Panc1 (cell line): ENCODE data around the gene ZNF563. TPM values are rescaled to one million over a fixed set of nuclear protein-coding genes. Genes with fewer than 3 reads are reported as not detected.

ENCODE experiments used
- ATAC-seq: fragments of 200-7000 bp; cut with Tn5 transposase; 2 replicates; pipeline ENCODE4 v1.9.1; 2020; ENCODE audit warnings: mild to moderate bottlenecking, moderate library complexity
- BruUV-seq: library from RNA; stranded (reverse); fragments of 400-500 nt; replicated peaks from 2 replicates; lab custom pipeline; 2021; lab: Mats Ljungman, UMichigan
- CTCF ChIA-PET: fragments of 300-600 bp; sonication (Branson Sonifier 250); formaldehyde crosslinking; loops from one replicate; lab custom pipeline; 2022; ENCODE audit warnings: antibody characterized with exemption; lab: Charles Lee
- POLR2A ChIA-PET: fragments of 300-600 bp; sonication (Branson Sonifier 250); formaldehyde crosslinking; loops from one replicate; lab custom pipeline; 2022; ENCODE audit warnings: antibody characterized with exemption; lab: Charles Lee
- DNase-seq: peaks from one replicate; pipeline ENCODE4 v3.0.0-alpha.2; 2010; ENCODE audit warnings: low read depth, low spot score
- H3K27ac ChIP-seq: 2 replicates; pipeline ENCODE4 v1.5.1; 2011; ENCODE audit warnings: mild to moderate bottlenecking, low read length, inconsistent platforms
- H3K27me3 ChIP-seq: fragments of 200-500 bp; sonication (Bioruptor generic); 2 replicates; pipeline ENCODE4 v1.6.0; 2014; ENCODE audit warnings: low read length, inconsistent platforms; ENCODE audit not compliant: control insufficient read depth, insufficient read depth
- H3K36me3 ChIP-seq: fragments of 200-500 bp; sonication (Bioruptor generic); 2 replicates; pipeline ENCODE4 v1.5.1; 2014; ENCODE audit warnings: inconsistent platforms, mild to moderate bottlenecking, low read length, moderate library complexity; ENCODE audit not compliant: control insufficient read depth, insufficient read depth
- H3K4me1 ChIP-seq: 2 replicates; pipeline ENCODE4 v1.5.1; 2011; ENCODE audit warnings: inconsistent platforms, mild to moderate bottlenecking, low read length, moderate library complexity; ENCODE audit not compliant: control insufficient read depth, insufficient read depth
- H3K4me3 ChIP-seq, 2 experiments: 2 replicates each; pipeline ENCODE4 v1.5.1; 2011 to 2012; ENCODE audit warnings: low read depth in 2 of 2, low read length in 2 of 2, mild to moderate bottlenecking in 2 of 2, inconsistent platforms in 1 of 2, moderate library complexity in 1 of 2
- H3K9me3 ChIP-seq: fragments of 200-500 bp; sonication (Bioruptor generic); 2 replicates; pipeline ENCODE4 v1.5.1; 2014; ENCODE audit warnings: low read depth, mild to moderate bottlenecking, inconsistent platforms, low read length, moderate library complexity; ENCODE audit not compliant: control insufficient read depth, insufficient read depth
- CTCF ChIP-seq: fragments of 450-650 bp; IDR thresholded peaks from 2 replicates; pipeline ENCODE4 v1.5.1; 2017; ENCODE audit warnings: mild to moderate bottlenecking
- POLR2AphosphoS5 ChIP-seq: IDR thresholded peaks from 2 replicates; pipeline ENCODE4 v1.6.1; 2012; ENCODE audit warnings: mild to moderate bottlenecking, low read depth, low read length, moderate library complexity
- REST ChIP-seq, 2 experiments: IDR thresholded peaks; 2 replicates each; pipeline ENCODE4 v1.6.1; 2011 to 2012; ENCODE audit warnings: low read depth in 2 of 2, control low read depth in 1 of 2, low read length in 1 of 2, mild to moderate bottlenecking in 1 of 2, moderate library complexity in 1 of 2; ENCODE audit not compliant: insufficient read depth in 1 of 2
- SIN3A ChIP-seq: IDR thresholded peaks from 2 replicates; pipeline ENCODE4 v1.6.1; 2012; ENCODE audit warnings: low read depth, mild to moderate bottlenecking, low read length, moderate library complexity, borderline replicate concordance; ENCODE audit not compliant: insufficient read depth
- TCF7L2 ChIP-seq: IDR thresholded peaks from 2 replicates; pipeline ENCODE4 v1.6.1; 2011; ENCODE audit warnings: mild to moderate bottlenecking, low read depth, low read length, inconsistent platforms
- in situ Hi-C: cut with HindIII; loops from 2 replicates; pipeline ENCODE4 v1.10.0; 2016; ENCODE audit warnings: low sequenced_read_pairs, low pct_unique_long_range_greater_than_20kb
- intact Hi-C: fragments of 100-400 bp; cut with micrococcal nuclease; formaldehyde crosslinking; loops from one replicate; pipeline ENCODE4 v1.10.0; 2022; ENCODE audit not compliant: unreplicated experiment
- total RNA-seq: library from RNA; stranded (reverse); gene quantifications from one replicate; pipeline ENCODE4 v1.2.1, GENCODE V29; 2021; ENCODE audit not compliant: unreplicated experiment

The ZNF563 gene
- total RNA-seq, 1 experiment from 2014 or later, result 2.2 TPM

GRCh38 chr19:12272386-12272785, 61.0 kb downstream of the ZNF563 start:
- CTCF ChIA-PET, result no interaction called here
- no peaks in the 10 kb centered on the region for H3K4me1 ChIP-seq
- H3K9me3 ChIP-seq, result peaks cover 65% of the 10 kb centered on the region
- POLR2A ChIA-PET, result no interaction called here
- H3K27ac ChIP-seq, result no peak overlapping the region
- H3K27me3 ChIP-seq, result no peaks in the 10 kb centered on the region
- ATAC-seq, result no peak
- no peaks in the 10 kb centered on the region for H3K36me3 ChIP-seq
- TF ChIP-seq TCF7L2 (no peak), CTCF (no peak), POLR2AphosphoS5 (no peak), REST (IDR thresholded peaks at IDR 0.05; ENCODE audit: insufficient read depth in 1 of 2, low read depth in 2 of 2, low read length in 1 of 2) (no peak), SIN3A (no peak)
- in situ Hi-C loops (no loop called here), intact Hi-C loops (no loop called here)
- BruUV-seq, result no TSS peak
- DNase-seq, result no peak
- no peak overlapping the region for H3K4me3 ChIP-seq

- no peak overlapping the region for H3K4me3 ChIP-seq
- no peak overlapping the region for H3K27ac ChIP-seq
- no peak for TF ChIP-seq REST (IDR thresholded peaks at IDR 0.05; ENCODE audit: insufficient read depth in 1 of 2, low read depth in 2 of 2, low read length in 1 of 2)
- TF ChIP-seq CTCF, result no peak
- TF ChIP-seq TCF7L2, result no peak
- TF ChIP-seq POLR2AphosphoS5, result no peak
- no peak for TF ChIP-seq SIN3A
- ChIA-PET POLR2A (no interaction called here), CTCF (no interaction called here)
- no peaks in the 10 kb centered on the region for H3K36me3 ChIP-seq
- H3K4me1 ChIP-seq, result no peaks in the 10 kb centered on the region
- peaks cover 51% of the 10 kb centered on the region for H3K9me3 ChIP-seq
- in situ Hi-C loops, result no loop called here
- H3K27me3 ChIP-seq, result no peaks in the 10 kb centered on the region
- no peak for DNase-seq
- no peak for ATAC-seq
- intact Hi-C loops, result no loop called here
- no TSS peak for BruUV-seq
These were observed 62.6 kb downstream of the ZNF563 start for GRCh38 chr19:12270854-12271253.

Other genes with a start within 250 kb of the ZNF563 start
- gene ZNF20, start 193.3 kb downstream of the ZNF563 start, total RNA-seq, result 4.9 TPM
- 7.9 TPM for gene ZNF625, start 176.9 kb downstream of the ZNF563 start, total RNA-seq
- gene ZNF136, start 170.5 kb downstream of the ZNF563 start, total RNA-seq, result 4.6 TPM
- gene ZNF44, start 38.8 kb downstream of the ZNF563 start, total RNA-seq, result 5.0 TPM
- gene ZNF442, start 32.0 kb upstream of the ZNF563 start, total RNA-seq, result 2.5 TPM
- gene ZNF799, start 67.6 kb upstream of the ZNF563 start, total RNA-seq, result 4.5 TPM
- gene ZNF443, start 107.4 kb upstream of the ZNF563 start, total RNA-seq, result 6.0 TPM
- 4.0 TPM for gene ZNF709, start 151.2 kb upstream of the ZNF563 start, total RNA-seq
- 5.7 TPM for gene ZNF564, start 217.8 kb upstream of the ZNF563 start, total RNA-seq